HCT116 (cell line): ENCODE data around the gene CPT1B. TPM values are rescaled to one million over a fixed set of nuclear protein-coding genes. Genes with fewer than 3 reads are reported as not detected.

Experiments used
- ATAC-seq: fragments of 200-7000 bp; cut with Tn5 transposase; 2 replicates; pipeline ENCODE4 v1.9.1; 2020; ENCODE audit warnings: mild to moderate bottlenecking, moderate library complexity
- BruUV-seq: library from RNA; stranded (reverse); fragments of 400-500 nt; replicated peaks from 2 replicates; lab custom pipeline; 2021; lab: Mats Ljungman, UMichigan
- CTCF ChIA-PET: fragments of 300-600 bp; sonication (Branson Sonifier 250); formaldehyde crosslinking; loops from one replicate; lab custom pipeline; 2021; ENCODE audit warnings: antibody characterized with exemption; lab: Charles Lee
- POLR2A ChIA-PET: fragments of 300-600, 350-600 bp; sonication (Branson Sonifier 250); formaldehyde crosslinking; loops from one replicate; lab custom pipeline; 2021; ENCODE audit warnings: antibody characterized with exemption; lab: Charles Lee
- RAD21 ChIA-PET, 2 experiments: fragments of 300-600 bp; sonication (Branson Sonifier 250); formaldehyde crosslinking; loops; one replicate each; lab custom pipeline; 2023; ENCODE audit warnings: low total read pairs in 2 of 2; ENCODE audit not compliant: uncharacterized antibody in 2 of 2, unreplicated experiment in 2 of 2, low non-redundant PET in 1 of 2; lab: Charles Lee
- DNase-seq: peaks from one replicate; pipeline ENCODE4 v3.0.0-alpha.2; 2010; ENCODE audit warnings: low read depth, low spot score
- H2AFZ ChIP-seq: fragments of 200-600 bp; shearing (Covaris generic), sonication (generic); 2 replicates; pipeline ENCODE4 v1.6.1; 2017; ENCODE audit warnings: low read depth, mixed run types, mixed read lengths, antibody characterized with exemption, low read length; ENCODE audit not compliant: poor library complexity, severe bottlenecking
- H3K27ac ChIP-seq: 2 replicates; pipeline ENCODE4 v1.5.1; 2012; ENCODE audit warnings: low read depth, low read length
- H3K27me3 ChIP-seq: fragments of 200-600 bp; sonication (generic); 2 replicates; pipeline ENCODE4 v1.6.1; 2016; ENCODE audit warnings: mixed run types, low read length, mixed read lengths; ENCODE audit not compliant: insufficient read depth
- H3K36me3 ChIP-seq, 2 experiments: fragments of 200-500 bp in 1 of 2; fragments of 200-600 bp in 1 of 2; sonication (Bioruptor generic) in 1 of 2; sonication (generic) in 1 of 2; 2 replicates each; pipeline versions ENCODE4 v1.5.1 to v1.6.1; 2014 to 2016; ENCODE audit warnings: low read length in 2 of 2, inconsistent platforms in 1 of 2, mixed read lengths in 1 of 2, mixed run types in 1 of 2; ENCODE audit not compliant: insufficient read depth in 2 of 2, control insufficient read depth in 1 of 2
- H3K4me1 ChIP-seq, 2 experiments: fragments of 200-600 bp in 1 of 2; sonication (generic) in 1 of 2; 2 replicates each; pipeline versions ENCODE4 v1.5.1 to v1.6.1; 2012 to 2017; ENCODE audit warnings: low read length in 2 of 2, inconsistent platforms in 1 of 2, mild to moderate bottlenecking in 1 of 2, mixed read lengths in 1 of 2, mixed run types in 1 of 2, moderate library complexity in 1 of 2; ENCODE audit not compliant: insufficient read depth in 2 of 2, control insufficient read depth in 1 of 2
- H3K4me2 ChIP-seq: fragments of 200-600 bp; sonication (generic); 2 replicates; pipeline ENCODE4 v1.6.1; 2017; ENCODE audit warnings: mixed run types, low read length, mixed read lengths
- H3K4me3 ChIP-seq, 2 experiments: fragments of 200-600 bp in 1 of 2; sonication (generic) in 1 of 2; replicated peaks in 1 of 2; 2 replicates each; pipeline ENCODE4 v1.5.1; 2011 to 2016; ENCODE audit warnings: low read length in 2 of 2, control low read depth in 1 of 2, low read depth in 1 of 2, mild to moderate bottlenecking in 1 of 2, mixed read lengths in 1 of 2, mixed run types in 1 of 2
- H3K79me2 ChIP-seq: fragments of 200-600 bp; sonication (generic); 2 replicates; pipeline ENCODE4 v1.6.1; 2017; ENCODE audit warnings: mild to moderate bottlenecking, mixed run types, low read length, moderate library complexity, mixed read lengths; ENCODE audit not compliant: insufficient read depth
- H3K9ac ChIP-seq: fragments of 200-600 bp; sonication (generic); 2 replicates; pipeline ENCODE4 v1.6.1; 2016; ENCODE audit warnings: low read length, mixed read lengths
- H3K9me2 ChIP-seq: fragments of 200-600 bp; sonication (generic), shearing (Covaris generic); 2 replicates; pipeline ENCODE4 v1.6.1; 2017; ENCODE audit warnings: mixed run types, mild to moderate bottlenecking, moderate library complexity; ENCODE audit not compliant: insufficient read depth
- H3K9me3 ChIP-seq, 2 experiments: fragments of 200-500 bp in 1 of 2; fragments of 200-600 bp in 1 of 2; sonication (Bioruptor generic) in 1 of 2; sonication (generic) in 1 of 2; 2 replicates each; pipeline ENCODE4 v1.6.1; 2014 to 2017; ENCODE audit warnings: low read length in 2 of 2, mixed read lengths in 2 of 2, inconsistent platforms in 1 of 2, low read depth in 1 of 2, mild to moderate bottlenecking in 1 of 2, mixed run types in 1 of 2, moderate library complexity in 1 of 2; ENCODE audit not compliant: control insufficient read depth in 1 of 2, insufficient read depth in 1 of 2
- H4K20me1 ChIP-seq: fragments of 200-600 bp; sonication (generic), shearing (Covaris generic); 2 replicates; pipeline ENCODE4 v1.6.1; 2017; ENCODE audit warnings: mixed run types, mild to moderate bottlenecking, moderate library complexity; ENCODE audit not compliant: insufficient read depth
- CBX3 ChIP-seq: IDR thresholded peaks from 2 replicates; pipeline ENCODE4 v1.6.1; 2012; ENCODE audit warnings: low read depth
- EGR1 ChIP-seq: IDR thresholded peaks from 2 replicates; pipeline ENCODE4 v1.6.1; 2012; ENCODE audit warnings: low read depth
- ELF1 ChIP-seq: IDR thresholded peaks from 2 replicates; pipeline ENCODE4 v1.6.1; 2012; ENCODE audit warnings: low read depth, borderline replicate concordance
- POLR2A ChIP-seq: IDR thresholded peaks from 2 replicates; pipeline ENCODE4 v1.7.0; 2011; ENCODE audit warnings: borderline replicate concordance; ENCODE audit not compliant: insufficient read depth, insufficient read length; ENCODE audit errors: extremely low read depth
- POLR2AphosphoS5 ChIP-seq: IDR thresholded peaks from 2 replicates; pipeline ENCODE4 v1.6.1; 2011; ENCODE audit warnings: mild to moderate bottlenecking, low read depth, low read length, moderate library complexity
- TCF7L2 ChIP-seq: IDR thresholded peaks from 2 replicates; pipeline ENCODE4 v1.7.0; 2011; ENCODE audit warnings: borderline replicate concordance, inconsistent platforms; ENCODE audit not compliant: insufficient read depth, insufficient read length; ENCODE audit errors: extremely low read depth
- YY1 ChIP-seq: IDR thresholded peaks from 2 replicates; pipeline ENCODE4 v1.6.1; 2011; ENCODE audit warnings: low read length, low read depth, moderate library complexity, mild to moderate bottlenecking; ENCODE audit not compliant: insufficient replicate concordance; ENCODE audit errors: extremely low read depth
- ZFX ChIP-seq: fragments of 450-650 bp; IDR thresholded peaks from 2 replicates; pipeline ENCODE4 v1.6.1; 2017
- ZNF274 ChIP-seq: fragments of 200-500 bp; sonication (Bioruptor generic); IDR thresholded peaks from 2 replicates; pipeline ENCODE4 v1.6.1; 2014; ENCODE audit warnings: mild to moderate bottlenecking, low read depth, low read length, inconsistent platforms
- intact Hi-C: fragments of 100-400 bp; cut with micrococcal nuclease; formaldehyde crosslinking; loops from 2 replicates; pipeline ENCODE4 v1.10.0; 2022
- total RNA-seq: library from RNA; stranded (reverse); gene quantifications from one replicate; pipeline ENCODE4 v1.2.1, GENCODE V29; 2021; ENCODE audit not compliant: unreplicated experiment
- TF ChIP-seq, protein P1 (sequence below), 3 experiments: fragments of 200-600 bp in 1 of 3; sonication (generic) in 1 of 3; IDR thresholded peaks in 2 of 3; conservative IDR thresholded peaks in 1 of 3; 2 replicates each; pipeline ENCODE4 v1.5.1; 2012 to 2017; ENCODE audit warnings: low read depth in 2 of 3, low read length in 2 of 3, antibody characterized with exemption in 1 of 3, borderline replicate concordance in 1 of 3, control low read depth in 1 of 3, mild to moderate bottlenecking in 1 of 3, mixed read lengths in 1 of 3, mixed run types in 1 of 3, moderate library complexity in 1 of 3; ENCODE audit not compliant: insufficient read depth in 1 of 3
- TF ChIP-seq, protein P2 (sequence below): IDR thresholded peaks from 2 replicates; pipeline ENCODE4 v1.6.1; 2012
- TF ChIP-seq, protein P3 (sequence below): IDR thresholded peaks from 2 replicates; pipeline ENCODE4 v1.6.1; 2012; ENCODE audit warnings: low read depth

Gene CPT1B
- total RNA-seq, 1 experiment from 2014 or later: 35.1 TPM

DNA sequence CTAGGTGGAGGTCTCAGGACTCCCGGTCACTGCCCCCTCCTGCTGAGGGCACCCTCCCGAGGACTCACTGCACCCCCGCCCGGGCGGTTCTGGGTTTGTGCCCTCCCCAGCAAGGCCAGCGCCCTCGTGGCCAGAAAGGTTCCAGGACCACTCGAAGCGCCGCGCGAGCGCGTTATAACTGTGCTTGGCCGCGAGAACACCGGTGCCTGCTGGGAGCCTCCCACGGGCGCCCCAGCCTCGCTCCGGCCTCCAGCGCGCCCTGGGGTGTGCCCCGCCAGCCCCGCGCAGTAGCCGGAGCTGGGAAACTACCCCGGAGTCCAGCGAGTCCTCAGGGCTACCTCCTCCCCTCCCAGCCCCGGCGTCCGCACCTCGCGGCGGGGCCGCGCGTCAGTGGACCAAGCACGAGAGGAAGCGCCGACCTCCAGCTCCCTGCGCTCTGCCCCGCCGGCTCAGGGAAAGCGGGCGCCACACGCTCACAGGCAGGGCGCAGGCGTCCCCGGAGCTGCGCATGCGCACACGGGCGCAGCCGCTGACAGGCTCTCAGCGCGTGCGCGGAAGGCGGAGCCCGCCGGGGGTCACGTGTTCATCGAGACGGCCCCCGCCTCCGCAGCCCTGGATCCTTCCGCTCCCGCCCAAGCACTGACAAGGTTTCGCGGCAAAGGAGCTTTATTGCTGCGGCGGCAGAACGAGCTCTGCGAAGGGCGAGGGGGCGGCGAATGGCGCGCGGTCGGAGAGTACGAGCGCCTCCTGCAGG, 52.9 kb downstream of the CPT1B start, which contains the start of gene SCO2:
SCO2 (minus strand) TSS at position 495 of the 754 bp plus-strand sequence. CDS start 1,187 bp downstream, outside the sequence.
- Histone ChIP-seq H3K36me3 (peaks cover 0 to 11% of the 10 kb centered on the region in 2 experiments; a peak in 2 of 4 replicates), H3K79me2 (peaks cover 30% of the 10 kb centered on the region), H3K9me2 (no peaks in the 10 kb centered on the region), H3K9me3 (no peaks in the 10 kb centered on the region), H3K27ac (peak within 1 kb of the TSS; percentile 100), H3K9ac (peak within 1 kb of the TSS; percentile 93), H2AFZ (no peak within 1 kb of the TSS), H3K4me3 (peak within 1 kb of the TSS; percentile 78 to 85), H3K27me3 (no peaks in the 10 kb centered on the region), H4K20me1 (no peaks in the 10 kb centered on the region), H3K4me2 (peak within 1 kb of the TSS; percentile 99), H3K4me1 (peaks cover 13 to 61% of the 10 kb centered on the region in 2 experiments; a peak in 3 of 4 replicates)
- peak; percentile 93 for DNase-seq
- TSS peak; percentile 29 for BruUV-seq
- intact Hi-C loops: loop anchor here (1.0 kb wide), 1 partner anchor 17 kb away; the partner anchor contains the start of gene NCAPH2
- ChIA-PET CTCF (interaction anchor here (0.7 to 1.7 kb wide), 19 partner anchors 11 to 376 kb away, joined by 3 to 21 read pairs (median 5); partner anchors contain the start of genes ARSA, HDAC10, KLHDC7B and LMF2), RAD21 (interaction anchor here (0.8 to 2.2 kb wide), 4 partner anchors 17 to 125 kb away, joined by 4 to 8 read pairs (median 6); partner anchors contain the start of genes LMF2 (in 2 of the 2), NCAPH2 (in 1 of the 2) and SYCE3 (in 1 of the 2)), POLR2A (interaction anchor here (0.8 to 2.1 kb wide), 7 partner anchors 11 to 95 kb away, joined by 3 to 20 read pairs (median 5); partner anchors contain the start of genes CHKB, LMF2, NCAPH2 and SYCE3)
- TF ChIP-seq ZFX: peak; percentile 40; the same call in 1 of the 2 replicates
- TF ChIP-seq ELF1: no peak
- no peak for TF ChIP-seq YY1
- TF ChIP-seq POLR2A: peak; percentile 79
- no peak for TF ChIP-seq ZNF274
- no peak for TF ChIP-seq CBX3
- TF ChIP-seq, protein P1, sequence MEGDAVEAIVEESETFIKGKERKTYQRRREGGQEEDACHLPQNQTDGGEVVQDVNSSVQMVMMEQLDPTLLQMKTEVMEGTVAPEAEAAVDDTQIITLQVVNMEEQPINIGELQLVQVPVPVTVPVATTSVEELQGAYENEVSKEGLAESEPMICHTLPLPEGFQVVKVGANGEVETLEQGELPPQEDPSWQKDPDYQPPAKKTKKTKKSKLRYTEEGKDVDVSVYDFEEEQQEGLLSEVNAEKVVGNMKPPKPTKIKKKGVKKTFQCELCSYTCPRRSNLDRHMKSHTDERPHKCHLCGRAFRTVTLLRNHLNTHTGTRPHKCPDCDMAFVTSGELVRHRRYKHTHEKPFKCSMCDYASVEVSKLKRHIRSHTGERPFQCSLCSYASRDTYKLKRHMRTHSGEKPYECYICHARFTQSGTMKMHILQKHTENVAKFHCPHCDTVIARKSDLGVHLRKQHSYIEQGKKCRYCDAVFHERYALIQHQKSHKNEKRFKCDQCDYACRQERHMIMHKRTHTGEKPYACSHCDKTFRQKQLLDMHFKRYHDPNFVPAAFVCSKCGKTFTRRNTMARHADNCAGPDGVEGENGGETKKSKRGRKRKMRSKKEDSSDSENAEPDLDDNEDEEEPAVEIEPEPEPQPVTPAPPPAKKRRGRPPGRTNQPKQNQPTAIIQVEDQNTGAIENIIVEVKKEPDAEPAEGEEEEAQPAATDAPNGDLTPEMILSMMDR (IDR thresholded peaks at IDR 0.05 in 2 of 3, conservative IDR thresholded peaks at IDR 0.05 in 1 of 3; ENCODE audit: borderline replicate concordance in 1 of 3, insufficient read depth in 1 of 3, low read depth in 2 of 3, low read length in 2 of 3): peak in 1 of 3 experiments; percentile 55; a peak in 4 of 6 replicates
- peak; percentile 61 for TF ChIP-seq TCF7L2
- TF ChIP-seq, protein P2, sequence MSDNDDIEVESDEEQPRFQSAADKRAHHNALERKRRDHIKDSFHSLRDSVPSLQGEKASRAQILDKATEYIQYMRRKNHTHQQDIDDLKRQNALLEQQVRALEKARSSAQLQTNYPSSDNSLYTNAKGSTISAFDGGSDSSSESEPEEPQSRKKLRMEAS: no peak
- TF ChIP-seq, protein P3, sequence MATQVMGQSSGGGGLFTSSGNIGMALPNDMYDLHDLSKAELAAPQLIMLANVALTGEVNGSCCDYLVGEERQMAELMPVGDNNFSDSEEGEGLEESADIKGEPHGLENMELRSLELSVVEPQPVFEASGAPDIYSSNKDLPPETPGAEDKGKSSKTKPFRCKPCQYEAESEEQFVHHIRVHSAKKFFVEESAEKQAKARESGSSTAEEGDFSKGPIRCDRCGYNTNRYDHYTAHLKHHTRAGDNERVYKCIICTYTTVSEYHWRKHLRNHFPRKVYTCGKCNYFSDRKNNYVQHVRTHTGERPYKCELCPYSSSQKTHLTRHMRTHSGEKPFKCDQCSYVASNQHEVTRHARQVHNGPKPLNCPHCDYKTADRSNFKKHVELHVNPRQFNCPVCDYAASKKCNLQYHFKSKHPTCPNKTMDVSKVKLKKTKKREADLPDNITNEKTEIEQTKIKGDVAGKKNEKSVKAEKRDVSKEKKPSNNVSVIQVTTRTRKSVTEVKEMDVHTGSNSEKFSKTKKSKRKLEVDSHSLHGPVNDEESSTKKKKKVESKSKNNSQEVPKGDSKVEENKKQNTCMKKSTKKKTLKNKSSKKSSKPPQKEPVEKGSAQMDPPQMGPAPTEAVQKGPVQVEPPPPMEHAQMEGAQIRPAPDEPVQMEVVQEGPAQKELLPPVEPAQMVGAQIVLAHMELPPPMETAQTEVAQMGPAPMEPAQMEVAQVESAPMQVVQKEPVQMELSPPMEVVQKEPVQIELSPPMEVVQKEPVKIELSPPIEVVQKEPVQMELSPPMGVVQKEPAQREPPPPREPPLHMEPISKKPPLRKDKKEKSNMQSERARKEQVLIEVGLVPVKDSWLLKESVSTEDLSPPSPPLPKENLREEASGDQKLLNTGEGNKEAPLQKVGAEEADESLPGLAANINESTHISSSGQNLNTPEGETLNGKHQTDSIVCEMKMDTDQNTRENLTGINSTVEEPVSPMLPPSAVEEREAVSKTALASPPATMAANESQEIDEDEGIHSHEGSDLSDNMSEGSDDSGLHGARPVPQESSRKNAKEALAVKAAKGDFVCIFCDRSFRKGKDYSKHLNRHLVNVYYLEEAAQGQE: no peak
- TF ChIP-seq POLR2AphosphoS5: peak; percentile 76
- no peak for TF ChIP-seq EGR1
- ATAC-seq: peak; percentile 57
